GM12874 (cell line): ENCODE results near the gene PRR20G.

Source experiments
- CTCF ChIP-seq: IDR thresholded peaks from 2 replicates; pipeline ENCODE4 v1.5.1; 2011; ENCODE audit warnings: low read depth, mild to moderate bottlenecking, control low read depth, low read length, moderate library complexity; ENCODE audit not compliant: insufficient read depth

Gene PRR20G

GRCh38 chr3:127312818-127313217 lies 25.0 kb upstream of the PRR20G start:
- no peak for TF ChIP-seq CTCF

GRCh38 chr3:127307916-127308315 lies 20.1 kb upstream of the PRR20G start:
- TF ChIP-seq CTCF: no peak

- no peak for TF ChIP-seq CTCF
Measured at GRCh38 chr3:127307112-127307835, 19.4 kb upstream of the PRR20G start.

GRCh38 chr3:127306361-127307111 lies 18.7 kb upstream of the PRR20G start:
- no peak for TF ChIP-seq CTCF

- no peak for TF ChIP-seq CTCF
Measured at GRCh38 chr3:127305499-127306060, 17.7 kb upstream of the PRR20G start.

GRCh38 chr3:127304121-127304744 lies 16.4 kb upstream of the PRR20G start:
- TF ChIP-seq CTCF: no peak

GRCh38 chr3:127299276-127299675 lies 11.4 kb upstream of the PRR20G start:
- TF ChIP-seq CTCF: no peak
